ENCODE measurements around the gene PIK3R4. TPM values are rescaled to one million over a fixed set of nuclear protein-coding genes. Genes with fewer than 3 reads are reported as not detected.

The PIK3R4 gene
- total and polyA plus RNA-seq, 4 donors, result 14.3 to 36.6 (median 22.2) TPM

DNA sequence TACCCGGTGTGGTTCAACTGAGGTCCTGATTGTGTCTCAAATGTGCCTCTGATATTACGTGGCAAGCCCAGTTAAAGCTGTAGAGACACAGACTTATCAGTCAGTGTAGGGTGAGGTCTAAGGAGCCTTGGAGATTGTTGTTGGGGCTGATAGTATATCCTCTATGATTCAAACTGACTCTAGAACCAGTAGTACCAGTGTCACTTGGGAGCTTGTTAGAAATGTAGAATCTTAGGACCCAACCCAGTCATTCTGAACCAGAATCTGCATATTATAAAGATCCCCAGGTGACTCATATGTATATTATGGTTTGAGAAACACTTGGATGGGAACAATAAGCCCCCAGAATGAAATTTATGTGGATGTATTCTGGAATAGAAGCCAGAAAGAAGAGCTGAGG, 83.5 kb downstream of the PIK3R4 start:
- Histone ChIP-seq H3K27ac (ENCODE audit: low read depth in 1 of 2, low read length in 2 of 2) (no peak overlapping the region), H3K36me3 (ENCODE audit: control insufficient read depth in 4 of 4, insufficient read depth in 3 of 4, low read depth in 1 of 4, low read length in 3 of 4) (peaks cover 0 to 3% (median under 1%) of the 10 kb centered on the region in 4 donors), H3K4me3 (ENCODE audit: low read depth in 1 of 3, low read length in 3 of 3) (no peak overlapping the region), H3K9ac (ENCODE audit: low read depth in 1 of 2, low read length in 2 of 2) (no peak overlapping the region), H3K9me3 (ENCODE audit: control insufficient read depth in 4 of 4, low read length in 3 of 4) (no peaks in the 10 kb centered on the region), H3K4me1 (ENCODE audit: control insufficient read depth in 4 of 4, insufficient read depth in 4 of 4, low read length in 3 of 4) (no peaks in the 10 kb centered on the region), H3K27me3 (ENCODE audit: control insufficient read depth in 4 of 4, insufficient read depth in 4 of 4, low read length in 3 of 4) (no peaks in the 10 kb centered on the region)
- no peak for DNase-seq (ENCODE audit: low spot score)
- 91% methylated on average over 2 of the region's 2 CpGs for WGBS
- no peak for TF ChIP-seq RXRA (IDR thresholded peaks at IDR 0.05)
- no peak for TF ChIP-seq NR2F2 (IDR thresholded peaks at IDR 0.05)
- no peak for TF ChIP-seq YY1 (IDR thresholded peaks at IDR 0.05)
- no peak for TF ChIP-seq HNF4A (conservative IDR thresholded peaks at IDR 0.05)
- no peak for TF ChIP-seq EGR1 (IDR thresholded peaks at IDR 0.05; ENCODE audit: low read depth in 2 of 2)
- TF ChIP-seq RAD21 (IDR thresholded peaks at IDR 0.05), result no peak
- no peak for TF ChIP-seq SP1 (IDR thresholded peaks at IDR 0.05)

DNA sequence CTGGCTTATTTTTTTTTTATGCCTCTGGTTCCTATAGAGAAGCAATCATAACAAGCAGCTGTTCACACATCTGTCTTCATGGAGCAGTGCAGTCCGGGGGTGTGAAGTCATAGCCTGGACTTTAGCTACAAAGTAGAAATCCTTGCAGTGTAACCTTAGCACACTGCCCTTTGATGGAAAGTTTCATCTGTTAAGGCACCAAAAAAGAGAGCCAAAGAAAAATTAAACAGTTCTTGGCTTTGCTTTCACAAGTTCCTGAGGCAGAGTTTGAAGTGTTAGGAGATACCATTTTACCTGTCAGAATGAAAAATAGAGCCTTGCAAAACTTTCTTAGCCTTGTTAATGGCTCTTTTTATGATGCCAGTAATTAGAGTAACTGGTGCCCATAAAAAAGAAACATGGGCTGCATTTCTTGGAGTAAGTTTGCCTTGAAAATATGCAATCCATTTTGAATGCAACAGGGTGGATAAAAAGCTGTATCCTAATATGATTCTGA, 84.1 kb downstream of the PIK3R4 start:
- Histone ChIP-seq H3K27ac (ENCODE audit: low read depth in 1 of 2, low read length in 2 of 2) (no peak overlapping the region), H3K4me1 (ENCODE audit: control insufficient read depth in 4 of 4, insufficient read depth in 4 of 4, low read length in 3 of 4) (no peaks in the 10 kb centered on the region), H3K27me3 (ENCODE audit: control insufficient read depth in 4 of 4, insufficient read depth in 4 of 4, low read length in 3 of 4) (no peaks in the 10 kb centered on the region), H3K9ac (ENCODE audit: low read depth in 1 of 2, low read length in 2 of 2) (no peak overlapping the region), H3K4me3 (ENCODE audit: low read depth in 1 of 3, low read length in 3 of 3) (no peak overlapping the region), H3K9me3 (ENCODE audit: control insufficient read depth in 4 of 4, low read length in 3 of 4) (no peaks in the 10 kb centered on the region), H3K36me3 (ENCODE audit: control insufficient read depth in 4 of 4, insufficient read depth in 3 of 4, low read depth in 1 of 4, low read length in 3 of 4) (peaks cover 0 to 3% (median under 1%) of the 10 kb centered on the region in 4 donors)
- no peak for DNase-seq (ENCODE audit: low spot score)
- 85% methylated on average over 1 of the region's 1 CpG for WGBS
- TF ChIP-seq YY1 (IDR thresholded peaks at IDR 0.05), result no peak

DNA sequence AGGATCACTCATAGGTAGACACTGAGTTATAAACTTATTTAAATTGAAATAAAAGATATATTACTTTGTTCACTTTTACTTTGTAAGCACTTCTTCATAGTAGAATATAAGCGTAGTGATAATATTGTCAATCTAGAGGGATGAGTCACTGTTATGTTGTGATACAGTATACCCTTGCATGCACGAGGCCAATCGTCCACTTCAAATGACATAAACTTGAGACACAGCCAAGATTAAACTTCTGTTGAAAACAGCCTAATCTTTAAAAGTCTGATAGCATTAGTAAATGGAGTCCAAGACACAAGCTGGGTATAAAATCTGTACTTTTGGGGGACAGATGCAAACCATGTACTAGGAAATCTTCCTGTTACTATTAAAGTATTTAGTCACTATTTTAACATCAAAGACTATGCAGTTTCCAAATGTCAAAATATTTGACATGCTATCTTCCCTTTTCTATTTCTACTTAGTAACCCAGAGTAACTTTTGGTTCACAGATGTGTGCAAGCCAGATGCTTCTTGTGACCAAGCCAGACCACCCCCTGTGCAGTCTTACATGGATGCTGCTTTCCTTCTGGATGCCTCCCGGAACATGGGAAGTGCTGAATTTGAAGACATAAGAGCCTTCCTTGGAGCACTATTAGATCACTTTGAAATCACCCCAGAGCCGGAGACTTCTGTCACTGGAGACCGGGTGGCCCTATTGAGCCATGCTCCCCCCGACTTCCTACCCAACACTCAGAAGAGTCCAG, 85.3 kb downstream of the PIK3R4 start:
- H3K9me3 ChIP-seq (ENCODE audit: control insufficient read depth in 4 of 4, low read length in 3 of 4), result no peaks in the 10 kb centered on the region

More for the DNA sequence above, 85.3 kb downstream of the PIK3R4 start:
- Histone ChIP-seq H3K4me1 (ENCODE audit: control insufficient read depth in 4 of 4, insufficient read depth in 4 of 4, low read length in 3 of 4) (no peaks in the 10 kb centered on the region), H3K27me3 (ENCODE audit: control insufficient read depth in 4 of 4, insufficient read depth in 4 of 4, low read length in 3 of 4) (no peaks in the 10 kb centered on the region), H3K9ac (ENCODE audit: low read depth in 1 of 2, low read length in 2 of 2) (no peak overlapping the region), H3K27ac (ENCODE audit: low read depth in 1 of 2, low read length in 2 of 2) (no peak overlapping the region), H3K4me3 (ENCODE audit: low read depth in 1 of 3, low read length in 3 of 3) (no peak overlapping the region), H3K36me3 (ENCODE audit: control insufficient read depth in 4 of 4, insufficient read depth in 3 of 4, low read depth in 1 of 4, low read length in 3 of 4) (peaks cover 0 to 5% (median under 1%) of the 10 kb centered on the region in 4 donors)
- DNase-seq (ENCODE audit: low spot score), result no peak
- TF ChIP-seq, protein P1, sequence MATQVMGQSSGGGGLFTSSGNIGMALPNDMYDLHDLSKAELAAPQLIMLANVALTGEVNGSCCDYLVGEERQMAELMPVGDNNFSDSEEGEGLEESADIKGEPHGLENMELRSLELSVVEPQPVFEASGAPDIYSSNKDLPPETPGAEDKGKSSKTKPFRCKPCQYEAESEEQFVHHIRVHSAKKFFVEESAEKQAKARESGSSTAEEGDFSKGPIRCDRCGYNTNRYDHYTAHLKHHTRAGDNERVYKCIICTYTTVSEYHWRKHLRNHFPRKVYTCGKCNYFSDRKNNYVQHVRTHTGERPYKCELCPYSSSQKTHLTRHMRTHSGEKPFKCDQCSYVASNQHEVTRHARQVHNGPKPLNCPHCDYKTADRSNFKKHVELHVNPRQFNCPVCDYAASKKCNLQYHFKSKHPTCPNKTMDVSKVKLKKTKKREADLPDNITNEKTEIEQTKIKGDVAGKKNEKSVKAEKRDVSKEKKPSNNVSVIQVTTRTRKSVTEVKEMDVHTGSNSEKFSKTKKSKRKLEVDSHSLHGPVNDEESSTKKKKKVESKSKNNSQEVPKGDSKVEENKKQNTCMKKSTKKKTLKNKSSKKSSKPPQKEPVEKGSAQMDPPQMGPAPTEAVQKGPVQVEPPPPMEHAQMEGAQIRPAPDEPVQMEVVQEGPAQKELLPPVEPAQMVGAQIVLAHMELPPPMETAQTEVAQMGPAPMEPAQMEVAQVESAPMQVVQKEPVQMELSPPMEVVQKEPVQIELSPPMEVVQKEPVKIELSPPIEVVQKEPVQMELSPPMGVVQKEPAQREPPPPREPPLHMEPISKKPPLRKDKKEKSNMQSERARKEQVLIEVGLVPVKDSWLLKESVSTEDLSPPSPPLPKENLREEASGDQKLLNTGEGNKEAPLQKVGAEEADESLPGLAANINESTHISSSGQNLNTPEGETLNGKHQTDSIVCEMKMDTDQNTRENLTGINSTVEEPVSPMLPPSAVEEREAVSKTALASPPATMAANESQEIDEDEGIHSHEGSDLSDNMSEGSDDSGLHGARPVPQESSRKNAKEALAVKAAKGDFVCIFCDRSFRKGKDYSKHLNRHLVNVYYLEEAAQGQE (IDR thresholded peaks at IDR 0.05), result no peak
- TF ChIP-seq SP1 (IDR thresholded peaks at IDR 0.05) (no peak), FOXA1 (IDR thresholded peaks at IDR 0.05) (no peak), EGR1 (IDR thresholded peaks at IDR 0.05; ENCODE audit: low read depth in 2 of 2) (no peak), YY1 (IDR thresholded peaks at IDR 0.05) (no peak), JUND (IDR thresholded peaks at IDR 0.05) (no peak), HNF4G (IDR thresholded peaks at IDR 0.05) (no peak), RXRA (IDR thresholded peaks at IDR 0.05) (no peak), GABPA (IDR thresholded peaks at IDR 0.05 in 1 of 2, conservative IDR thresholded peaks at IDR 0.05 in 1 of 2) (no peak), RAD21 (IDR thresholded peaks at IDR 0.05) (no peak), TAF1 (conservative IDR thresholded peaks at IDR 0.05) (no peak), HNF4A (conservative IDR thresholded peaks at IDR 0.05) (no peak), NR2F2 (IDR thresholded peaks at IDR 0.05) (no peak), FOXA2 (IDR thresholded peaks at IDR 0.05) (no peak)
- TF ChIP-seq, protein P2, sequence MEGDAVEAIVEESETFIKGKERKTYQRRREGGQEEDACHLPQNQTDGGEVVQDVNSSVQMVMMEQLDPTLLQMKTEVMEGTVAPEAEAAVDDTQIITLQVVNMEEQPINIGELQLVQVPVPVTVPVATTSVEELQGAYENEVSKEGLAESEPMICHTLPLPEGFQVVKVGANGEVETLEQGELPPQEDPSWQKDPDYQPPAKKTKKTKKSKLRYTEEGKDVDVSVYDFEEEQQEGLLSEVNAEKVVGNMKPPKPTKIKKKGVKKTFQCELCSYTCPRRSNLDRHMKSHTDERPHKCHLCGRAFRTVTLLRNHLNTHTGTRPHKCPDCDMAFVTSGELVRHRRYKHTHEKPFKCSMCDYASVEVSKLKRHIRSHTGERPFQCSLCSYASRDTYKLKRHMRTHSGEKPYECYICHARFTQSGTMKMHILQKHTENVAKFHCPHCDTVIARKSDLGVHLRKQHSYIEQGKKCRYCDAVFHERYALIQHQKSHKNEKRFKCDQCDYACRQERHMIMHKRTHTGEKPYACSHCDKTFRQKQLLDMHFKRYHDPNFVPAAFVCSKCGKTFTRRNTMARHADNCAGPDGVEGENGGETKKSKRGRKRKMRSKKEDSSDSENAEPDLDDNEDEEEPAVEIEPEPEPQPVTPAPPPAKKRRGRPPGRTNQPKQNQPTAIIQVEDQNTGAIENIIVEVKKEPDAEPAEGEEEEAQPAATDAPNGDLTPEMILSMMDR (IDR thresholded peaks at IDR 0.05; ENCODE audit: low read depth, low read length, missing input control), result no peak
- TF ChIP-seq, protein P3, sequence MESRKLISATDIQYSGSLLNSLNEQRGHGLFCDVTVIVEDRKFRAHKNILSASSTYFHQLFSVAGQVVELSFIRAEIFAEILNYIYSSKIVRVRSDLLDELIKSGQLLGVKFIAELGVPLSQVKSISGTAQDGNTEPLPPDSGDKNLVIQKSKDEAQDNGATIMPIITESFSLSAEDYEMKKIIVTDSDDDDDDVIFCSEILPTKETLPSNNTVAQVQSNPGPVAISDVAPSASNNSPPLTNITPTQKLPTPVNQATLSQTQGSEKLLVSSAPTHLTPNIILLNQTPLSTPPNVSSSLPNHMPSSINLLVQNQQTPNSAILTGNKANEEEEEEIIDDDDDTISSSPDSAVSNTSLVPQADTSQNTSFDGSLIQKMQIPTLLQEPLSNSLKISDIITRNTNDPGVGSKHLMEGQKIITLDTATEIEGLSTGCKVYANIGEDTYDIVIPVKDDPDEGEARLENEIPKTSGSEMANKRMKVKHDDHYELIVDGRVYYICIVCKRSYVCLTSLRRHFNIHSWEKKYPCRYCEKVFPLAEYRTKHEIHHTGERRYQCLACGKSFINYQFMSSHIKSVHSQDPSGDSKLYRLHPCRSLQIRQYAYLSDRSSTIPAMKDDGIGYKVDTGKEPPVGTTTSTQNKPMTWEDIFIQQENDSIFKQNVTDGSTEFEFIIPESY (IDR thresholded peaks at IDR 0.05), result no peak
- TF ChIP-seq, protein P4, sequence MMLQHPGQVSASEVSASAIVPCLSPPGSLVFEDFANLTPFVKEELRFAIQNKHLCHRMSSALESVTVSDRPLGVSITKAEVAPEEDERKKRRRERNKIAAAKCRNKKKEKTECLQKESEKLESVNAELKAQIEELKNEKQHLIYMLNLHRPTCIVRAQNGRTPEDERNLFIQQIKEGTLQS (IDR thresholded peaks at IDR 0.05), result no peak
- TF ChIP-seq, protein P5, sequence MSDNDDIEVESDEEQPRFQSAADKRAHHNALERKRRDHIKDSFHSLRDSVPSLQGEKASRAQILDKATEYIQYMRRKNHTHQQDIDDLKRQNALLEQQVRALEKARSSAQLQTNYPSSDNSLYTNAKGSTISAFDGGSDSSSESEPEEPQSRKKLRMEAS (IDR thresholded peaks at IDR 0.05), result no peak
- WGBS, result 86% methylated on average over 7 of the region's 7 CpGs
